ENCODE data around the gene XRCC3.

- TF ChIP-seq CTCF (IDR thresholded peaks at IDR 0.05) (no peak), EP300 (IDR thresholded peaks at IDR 0.05) (no peak)
Measured at GRCh38 chr14:103713304-103714062, 1.8 kb downstream of the XRCC3 start.

Data from sigmoid colon (tissue), 4 donors.